Activated CD8-positive, alpha-beta T cell treated with anti-CD3 and anti-CD28 coated beads for 36 hours (primary cell): ENCODE measurements around the gene METTL21A. TPM values are rescaled to one million over a fixed set of nuclear protein-coding genes. Genes with fewer than 3 reads are reported as not detected.

Experiments used
- ATAC-seq: fragments of 200-7000 bp; cut with Tn5 transposase; one replicate; pipeline ENCODE4 v1.10.0; 2021; ENCODE audit warnings: mild to moderate bottlenecking, moderate library complexity
- CTCF ChIA-PET: fragments of 350-600 bp; sonication (Branson Sonifier 250); formaldehyde crosslinking; loops from one replicate; lab custom pipeline; 2021; ENCODE audit warnings: antibody characterized with exemption; lab: Charles Lee
- POLR2A ChIA-PET: fragments of 350-600 bp; sonication (Branson Sonifier 250); formaldehyde crosslinking; loops from one replicate; lab custom pipeline; 2021; ENCODE audit warnings: antibody characterized with exemption; lab: Charles Lee
- DNase-seq: peaks from one replicate; pipeline ENCODE4 v3.0.0-alpha.2; 2020
- H3K27ac Mint-ChIP-seq: one replicate; pipeline ENCODE4 v1.8.0; 2021; ENCODE audit warnings: mild to moderate bottlenecking, mixed read lengths
- H3K27me3 Mint-ChIP-seq: one replicate; pipeline ENCODE4 v1.8.0; 2021; ENCODE audit warnings: mixed read lengths
- H3K36me3 Mint-ChIP-seq: one replicate; pipeline ENCODE4 v1.8.0; 2021; ENCODE audit warnings: low read depth, mixed read lengths
- H3K4me1 Mint-ChIP-seq: one replicate; pipeline ENCODE4 v1.8.0; 2021; ENCODE audit warnings: low read depth, mixed read lengths
- H3K4me3 Mint-ChIP-seq: one replicate; pipeline ENCODE4 v1.8.0; 2021; ENCODE audit warnings: mild to moderate bottlenecking, moderate library complexity, mixed read lengths
- H3K9me3 Mint-ChIP-seq: one replicate; pipeline ENCODE4 v1.8.0; 2021; ENCODE audit warnings: mixed read lengths
- CTCF ChIP-seq: fragments of 200-600 bp; IDR thresholded peaks from one replicate; pipeline ENCODE4 v1.8.0; 2022; ENCODE audit warnings: antibody characterized with exemption, mild to moderate bottlenecking
- intact Hi-C: fragments of 100-400 bp; cut with micrococcal nuclease; formaldehyde crosslinking; loops from one replicate; pipeline ENCODE4 v1.10.0; 2022
- total RNA-seq, 2 experiments: library from RNA; stranded (reverse); gene quantifications; one replicate each; pipeline ENCODE4 v1.2.3, GENCODE V29; 2021

METTL21A gene
- total RNA-seq, 2 experiments from 2014 or later = 28.9 to 30.7 TPM

DNA sequence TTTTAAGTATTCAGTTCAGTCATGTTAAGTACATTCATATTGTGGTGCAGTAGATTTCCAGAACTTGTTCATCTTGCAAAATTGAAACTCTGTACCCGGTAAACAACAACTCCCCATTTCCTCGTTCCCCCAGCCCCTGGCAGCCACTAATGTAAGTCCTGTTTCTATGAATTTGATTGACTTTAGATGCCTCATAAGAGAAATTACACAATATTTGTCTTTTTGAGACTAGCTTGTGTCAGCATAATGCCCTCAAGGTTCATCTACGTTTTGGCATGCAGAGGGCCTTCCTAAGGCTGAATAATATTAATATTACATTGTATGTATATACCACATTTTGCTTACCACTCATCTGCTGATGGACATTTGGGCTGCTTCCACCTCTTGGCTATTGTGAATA is 30.9 kb downstream of the METTL21A start:
- peaks cover 8% of the 10 kb centered on the region for H3K4me1 Mint-ChIP-seq
- intact Hi-C loops = loop anchor here (10.0 kb wide), 1 partner anchor 59 kb away; no protein-coding TSS in a partner anchor
- no peak for TF ChIP-seq CTCF
- no peak for ATAC-seq
- CTCF ChIA-PET = no interaction called here
- POLR2A ChIA-PET = no interaction called here
- no peak for DNase-seq
- no peak overlapping the region for H3K4me3 Mint-ChIP-seq
- peaks cover 15% of the 10 kb centered on the region for H3K9me3 Mint-ChIP-seq
- peaks cover 53% of the 10 kb centered on the region for H3K36me3 Mint-ChIP-seq
- H3K27ac Mint-ChIP-seq = peak overlapping the region; percentile 58
- H3K27me3 Mint-ChIP-seq = no peaks in the 10 kb centered on the region

DNA sequence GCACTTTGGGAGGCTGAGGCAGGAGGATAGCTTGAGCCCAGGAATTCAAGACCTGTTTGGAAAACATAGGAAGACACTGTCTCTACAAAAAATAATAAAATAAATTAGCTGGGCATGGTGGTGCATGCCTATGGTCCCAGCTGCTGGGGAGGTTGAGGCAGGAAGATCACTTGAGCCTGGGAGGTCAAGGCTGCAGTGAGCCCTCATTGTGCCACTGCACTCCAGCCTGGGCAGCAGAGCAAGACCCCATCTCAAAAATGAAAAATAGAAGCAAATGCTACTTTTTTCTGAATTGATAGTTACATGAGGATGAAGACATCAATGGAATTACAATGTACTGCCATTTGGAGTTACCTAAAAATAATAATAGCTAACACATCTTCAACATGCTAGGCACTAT is 31.9 kb downstream of the METTL21A start:
- peaks cover 15% of the 10 kb centered on the region for H3K9me3 Mint-ChIP-seq
- CTCF ChIA-PET = no interaction called here
- H3K4me1 Mint-ChIP-seq = peaks cover 18% of the 10 kb centered on the region
- DNase-seq = no peak
- H3K4me3 Mint-ChIP-seq = no peak overlapping the region
- no peak overlapping the region for H3K27ac Mint-ChIP-seq
- no peak for TF ChIP-seq CTCF
- POLR2A ChIA-PET = interaction anchor here (1.2 kb wide), 1 partner anchor 32 kb away, joined by 3 read pairs; the partner anchor contains the start of gene METTL21A
- no peaks in the 10 kb centered on the region for H3K27me3 Mint-ChIP-seq
- peaks cover 60% of the 10 kb centered on the region for H3K36me3 Mint-ChIP-seq
- ATAC-seq = no peak
- intact Hi-C loops = loop anchor here (10.0 kb wide), 1 partner anchor 58 kb away; no protein-coding TSS in a partner anchor

- H3K4me3 Mint-ChIP-seq = no peak overlapping the region
- ChIA-PET CTCF (no interaction called here), POLR2A (no interaction called here)
- TF ChIP-seq CTCF = no peak
- H3K27ac Mint-ChIP-seq = peak overlapping the region; percentile 13
- H3K4me1 Mint-ChIP-seq = peaks cover 19% of the 10 kb centered on the region
- H3K9me3 Mint-ChIP-seq = peaks cover 15% of the 10 kb centered on the region
- DNase-seq (no peak), ATAC-seq (no peak)
- H3K36me3 Mint-ChIP-seq = peaks cover 86% of the 10 kb centered on the region
- intact Hi-C loops = no loop called here
- H3K27me3 Mint-ChIP-seq = no peaks in the 10 kb centered on the region
Measured at GRCh38 chr2:207589143-207589542, 36.1 kb downstream of the METTL21A start.

DNA sequence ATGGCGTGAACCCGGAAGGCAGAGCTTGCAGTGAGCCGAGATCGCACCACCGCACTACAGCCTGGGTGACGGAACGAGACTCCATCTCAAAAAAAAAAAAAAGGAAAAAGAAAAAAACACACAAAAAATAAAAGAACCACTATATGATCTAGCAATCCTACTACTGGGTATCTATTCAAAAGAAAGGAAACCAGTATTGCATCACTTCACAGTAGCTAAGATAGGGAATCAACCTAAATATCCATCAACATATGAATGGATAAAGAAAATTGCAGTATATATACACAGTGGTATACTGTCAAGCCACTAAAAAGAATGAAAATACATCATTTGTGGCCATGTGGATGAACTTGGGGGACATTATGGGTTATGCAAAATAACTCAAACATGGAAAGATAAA is 37.9 kb downstream of the METTL21A start:
- Mint-ChIP-seq H3K4me3 (no peak overlapping the region), H3K4me1 (peaks cover 18% of the 10 kb centered on the region), H3K27me3 (no peaks in the 10 kb centered on the region), H3K36me3 (peaks cover 90% of the 10 kb centered on the region), H3K27ac (peak overlapping the region; percentile 18), H3K9me3 (peaks cover 11% of the 10 kb centered on the region)
- ATAC-seq (no peak), DNase-seq (no peak)
- ChIA-PET POLR2A (interaction anchor here (0.6 kb wide), 1 partner anchor 45 kb away, joined by 3 read pairs; no protein-coding TSS in a partner anchor), CTCF (interaction anchor here (1.0 kb wide), 1 partner anchor 22 kb away, joined by 3 read pairs; no protein-coding TSS in a partner anchor)
- TF ChIP-seq CTCF = no peak
- intact Hi-C loops = no loop called here

DNA sequence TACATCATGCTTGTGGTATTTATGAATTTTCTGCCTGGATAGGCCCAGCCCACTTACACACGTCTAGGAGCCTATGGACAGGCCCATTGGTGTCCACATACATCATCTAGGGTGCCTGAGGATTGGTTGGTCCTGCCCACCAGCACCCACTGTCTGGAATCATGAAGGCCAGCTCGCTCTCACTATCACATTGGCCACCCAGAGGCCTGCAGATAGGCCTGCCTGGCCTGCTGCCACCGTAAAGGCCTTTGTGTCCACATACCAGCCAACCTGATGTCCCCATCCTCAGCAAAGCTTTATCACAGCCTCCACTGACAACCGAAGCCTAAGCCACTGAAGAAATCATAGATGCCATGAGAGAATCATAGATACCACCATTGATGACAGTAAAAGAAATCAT is 40.2 kb downstream of the METTL21A start:
- Mint-ChIP-seq H3K27ac (no peak overlapping the region), H3K36me3 (peaks cover 81% of the 10 kb centered on the region), H3K4me1 (peaks cover 20% of the 10 kb centered on the region), H3K9me3 (peaks cover 4% of the 10 kb centered on the region), H3K27me3 (no peaks in the 10 kb centered on the region), H3K4me3 (no peak overlapping the region)
- intact Hi-C loops = no loop called here
- CTCF ChIA-PET = interaction anchor here (0.9 kb wide), 1 partner anchor 29 kb away, joined by 3 read pairs; no protein-coding TSS in a partner anchor
- no peak for TF ChIP-seq CTCF
- POLR2A ChIA-PET = no interaction called here
- ATAC-seq (no peak), DNase-seq (no peak)
